A549 (cell line): ENCODE results near the gene SYCP1. TPM values are rescaled to one million over a fixed set of nuclear protein-coding genes. Genes with fewer than 3 reads are reported as not detected.

Experiments
- ATAC-seq, 2 experiments: fragments of 200-7000 bp in 1 of 2; fragments of >200 bp in 1 of 2; cut with Nextera tagmentation in 1 of 2; cut with Tn5 transposase in 1 of 2; 3 replicates each; pipeline versions ENCODE4 v1.8.0 to v1.9.1; 2018 to 2020; ENCODE audit warnings: mild to moderate bottlenecking in 1 of 2, moderate library complexity in 1 of 2
- CTCF ChIA-PET: fragments of 300-600 bp; sonication (Branson Sonifier 250); formaldehyde crosslinking; extraction: SDS; loops from one replicate; lab custom pipeline; 2021; ENCODE audit warnings: antibody characterized with exemption, inconsistent platforms; lab: Yijun Ruan, JAX
- POLR2A ChIA-PET: fragments of 350-600 bp; formaldehyde crosslinking; extraction: SDS; loops from one replicate; lab custom pipeline; 2021; ENCODE audit warnings: antibody characterized with exemption, inconsistent platforms; lab: Yijun Ruan, JAX
- DNase-seq, 2 experiments: peaks; one replicate each; pipeline versions ENCODE4 v3.0.0 to v3.0.0-alpha.2; 2011 to 2016; ENCODE audit warnings: low read depth in 1 of 2, low spot score in 1 of 2
- FAIRE-seq: peaks from 2 replicates; lab custom pipeline; 2011; peaks lifted over from hg19 to GRCh38; lab: Jason Lieb, UNC
- H3K27ac ChIP-seq, 2 experiments: fragments of >200 bp; sonication (Bioruptor Twin); formaldehyde crosslinking; 3 replicates each; pipeline ENCODE4 v1.5.1; 2016 to 2017
- H3K4me1 ChIP-seq: fragments of >200 bp; sonication (Bioruptor Twin); formaldehyde crosslinking; 3 replicates; pipeline ENCODE4 v1.6.1; 2016
- H3K4me2 ChIP-seq: fragments of >200 bp; sonication (Bioruptor Twin); formaldehyde crosslinking; 3 replicates; pipeline ENCODE4 v1.6.1; 2016
- H3K4me3 ChIP-seq: fragments of >200 bp; sonication (Bioruptor Twin); formaldehyde crosslinking; 3 replicates; pipeline ENCODE4 v1.5.1; 2016
- H3K9me3 ChIP-seq: fragments of >200 bp; sonication (Bioruptor Twin); formaldehyde crosslinking; 3 replicates; pipeline ENCODE4 v1.6.1; 2016
- BHLHE40 ChIP-seq: IDR thresholded peaks from 2 replicates; pipeline ENCODE4 v1.6.1; 2012; ENCODE audit warnings: low read depth, low read length, inconsistent platforms
- CEBPB ChIP-seq, 2 experiments: fragments of >200 bp in 1 of 2; sonication (Bioruptor Twin) in 1 of 2; formaldehyde crosslinking in 1 of 2; IDR thresholded peaks; 2 replicates each; pipeline ENCODE4 v1.6.1; 2012 to 2016
- CHD2 ChIP-seq: fragments of 150-350 bp; IDR thresholded peaks from 2 replicates; pipeline ENCODE4 v1.6.1; 2014; ENCODE audit warnings: low read length; ENCODE audit not compliant: partially characterized antibody
- EHF ChIP-seq: fragments of 250-450 bp; sonication (Bioruptor Pico); IDR thresholded peaks from 2 replicates; pipeline ENCODE4 v1.5.0; 2020; ENCODE audit warnings: mild to moderate bottlenecking
- FOSB ChIP-seq: fragments of 250-450 bp; sonication (Bioruptor Pico); IDR thresholded peaks from 2 replicates; pipeline ENCODE4 v1.5.0; 2020; ENCODE audit warnings: mild to moderate bottlenecking, moderate library complexity
- FOSL2 ChIP-seq, 2 experiments: fragments of 450-650 bp in 1 of 2; fragments of >200 bp in 1 of 2; sonication (Bioruptor Twin) in 1 of 2; formaldehyde crosslinking; IDR thresholded peaks; 2 replicates each; pipeline versions ENCODE4 v1.5.0 to v1.6.1; 2016 to 2020; ENCODE audit warnings: mild to moderate bottlenecking in 1 of 2, moderate library complexity in 1 of 2
- FOXS1 ChIP-seq: fragments of 250-450 bp; sonication (Bioruptor Pico); IDR thresholded peaks from 2 replicates; pipeline ENCODE4 v1.5.0; 2020; ENCODE audit warnings: mild to moderate bottlenecking, moderate library complexity
- HEYL ChIP-seq: fragments of 250-450 bp; sonication (Bioruptor Pico); IDR thresholded peaks from 2 replicates; pipeline ENCODE4 v1.8.0; 2021; ENCODE audit warnings: mild to moderate bottlenecking, moderate library complexity
- HOXB5 ChIP-seq: fragments of 250-450 bp; sonication (Bioruptor Pico); IDR thresholded peaks from 2 replicates; pipeline ENCODE4 v1.5.0; 2020; ENCODE audit warnings: mild to moderate bottlenecking, moderate library complexity
- JUN ChIP-seq, 2 experiments: fragments of >200 bp; sonication (Bioruptor Twin); formaldehyde crosslinking; IDR thresholded peaks; 2 replicates in 1 of 2; 3 replicates in 1 of 2; pipeline ENCODE4 v1.6.1; 2016 to 2017
- KDM1A ChIP-seq: fragments of 200-600 bp; sonication (generic); IDR thresholded peaks from 2 replicates; pipeline ENCODE4 v1.6.1; 2016; ENCODE audit warnings: low read depth, mild to moderate bottlenecking
- MAFK ChIP-seq: fragments of 450-650 bp; IDR thresholded peaks from 2 replicates; pipeline ENCODE4 v1.6.1; 2014; ENCODE audit not compliant: partially characterized antibody
- NPAS2 ChIP-seq: fragments of 250-450 bp; sonication (Bioruptor Pico); IDR thresholded peaks from 2 replicates; pipeline ENCODE4 v1.8.0; 2022; ENCODE audit warnings: mild to moderate bottlenecking, moderate library complexity, borderline replicate concordance
- PHF8 ChIP-seq: fragments of 200-600 bp; sonication (generic); IDR thresholded peaks from 2 replicates; pipeline ENCODE4 v1.6.1; 2016; ENCODE audit warnings: low read depth, mild to moderate bottlenecking, antibody characterized with exemption, moderate library complexity, borderline replicate concordance
- POLR2A ChIP-seq: IDR thresholded peaks from 2 replicates; pipeline ENCODE4 v1.6.1; 2012; ENCODE audit warnings: mild to moderate bottlenecking, low read length
- RAD21 ChIP-seq, 2 experiments: fragments of >200 bp in 1 of 2; sonication (Bioruptor Twin) in 1 of 2; formaldehyde crosslinking in 1 of 2; IDR thresholded peaks in 1 of 2; conservative IDR thresholded peaks in 1 of 2; 2 replicates in 1 of 2; 3 replicates in 1 of 2; pipeline ENCODE4 v1.6.1; 2012 to 2018; ENCODE audit warnings: inconsistent platforms in 1 of 2
- RARB ChIP-seq: fragments of 250-450 bp; sonication (Bioruptor Pico); IDR thresholded peaks from 2 replicates; pipeline ENCODE4 v1.8.0; 2021; ENCODE audit warnings: mild to moderate bottlenecking, moderate library complexity
- RNF2 ChIP-seq: fragments of 200-600 bp; sonication (generic); IDR thresholded peaks from 2 replicates; pipeline ENCODE4 v1.6.1; 2016; ENCODE audit warnings: low read depth, mild to moderate bottlenecking, antibody characterized with exemption, moderate library complexity, borderline replicate concordance
- SMC3 ChIP-seq: fragments of >200 bp; sonication (Bioruptor Twin); formaldehyde crosslinking; IDR thresholded peaks from 3 replicates; pipeline ENCODE4 v1.6.1; 2018; ENCODE audit warnings: inconsistent platforms
- TFCP2L1 ChIP-seq: fragments of 250-450 bp; sonication (Bioruptor Pico); IDR thresholded peaks from 2 replicates; pipeline ENCODE4 v1.5.0; 2021; ENCODE audit warnings: mild to moderate bottlenecking
- ZFP36 ChIP-seq: fragments of 450-650 bp; IDR thresholded peaks from 2 replicates; pipeline ENCODE4 v1.6.1; 2014; ENCODE audit warnings: borderline replicate concordance; ENCODE audit not compliant: partially characterized antibody
- ZNF302 ChIP-seq: fragments of 250-450 bp; sonication (Bioruptor Pico); IDR thresholded peaks from 2 replicates; pipeline ENCODE4 v1.9.0; 2021; ENCODE audit warnings: inconsistent platforms, mild to moderate bottlenecking, moderate library complexity
- ZSCAN20 ChIP-seq: fragments of 250-450 bp; sonication (Bioruptor Pico); IDR thresholded peaks from 2 replicates; pipeline ENCODE4 v1.8.0; 2022; ENCODE audit warnings: mild to moderate bottlenecking, moderate library complexity
- WGBS: methylation state at CpG from one replicate; pipeline ENCODE4 v1.1.6; 2017; ENCODE audit errors: missing lambda C conversion rate; 5-methylcytosine and 5-hydroxymethylcytosine counted together
- polyA plus RNA-seq, 4 experiments: library from polyadenylated mRNA; depleted of rRNA in 3 of 4; stranded (reverse); fragments of >200 nt; fragmentation: RNase III in 1 of 4; extraction: RNeasy Plus Mini Kit Qiagen cat#74134 plus additional on column Dnase treatment in 1 of 4; gene quantifications; 2 replicates in 3 of 4; 3 replicates in 1 of 4; pipeline ENCODE4 v1.2.3, GENCODE V29; 2011 to 2017
- TF ChIP-seq, protein P1 (sequence below): IDR thresholded peaks from 2 replicates; pipeline ENCODE4 v1.6.1; 2012
- TF ChIP-seq, protein P2 (sequence below): fragments of 250-450 bp; sonication (Bioruptor Pico); IDR thresholded peaks from 2 replicates; pipeline ENCODE4 v1.5.0; 2021; ENCODE audit warnings: mild to moderate bottlenecking, moderate library complexity, borderline replicate concordance
- TF ChIP-seq, protein P3 (sequence below): fragments of 150-350 bp; IDR thresholded peaks from 2 replicates; pipeline ENCODE4 v1.6.1; 2014; ENCODE audit warnings: low read depth, mild to moderate bottlenecking, low read length
- TF ChIP-seq, protein P4 (sequence below): IDR thresholded peaks from 2 replicates; pipeline ENCODE4 v1.6.1; 2012
- TF ChIP-seq, protein P5 (sequence below): fragments of 200-600 bp; sonication (generic); IDR thresholded peaks from 2 replicates; pipeline ENCODE4 v1.6.1; 2016; ENCODE audit warnings: antibody characterized with exemption, mild to moderate bottlenecking, moderate library complexity

Gene SYCP1
- polyA plus RNA-seq, 2 of the 4 experiments (the other 2 are of a cell fraction), result not detected

DNA sequence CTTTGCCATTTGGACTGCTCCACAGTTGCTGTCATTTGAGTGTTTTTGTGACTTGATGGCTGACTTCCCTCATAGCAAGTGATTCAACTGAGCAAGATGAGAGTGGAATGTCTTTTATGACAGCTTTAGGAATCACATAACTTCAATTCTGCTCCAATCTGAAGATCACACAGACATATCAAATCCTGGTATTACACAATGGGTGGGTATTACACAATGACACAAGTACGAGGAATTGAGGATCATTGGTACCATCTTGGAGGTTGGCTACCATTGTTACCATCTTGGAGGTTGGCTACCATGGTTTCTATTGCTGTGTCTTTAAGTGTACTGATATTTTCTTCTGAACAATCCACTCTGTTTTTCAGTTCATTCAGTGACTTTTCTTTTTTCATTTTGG is 166.5 kb downstream of the SYCP1 start:
- no peak for FAIRE-seq
- POLR2A ChIA-PET, result no interaction called here

DNA sequence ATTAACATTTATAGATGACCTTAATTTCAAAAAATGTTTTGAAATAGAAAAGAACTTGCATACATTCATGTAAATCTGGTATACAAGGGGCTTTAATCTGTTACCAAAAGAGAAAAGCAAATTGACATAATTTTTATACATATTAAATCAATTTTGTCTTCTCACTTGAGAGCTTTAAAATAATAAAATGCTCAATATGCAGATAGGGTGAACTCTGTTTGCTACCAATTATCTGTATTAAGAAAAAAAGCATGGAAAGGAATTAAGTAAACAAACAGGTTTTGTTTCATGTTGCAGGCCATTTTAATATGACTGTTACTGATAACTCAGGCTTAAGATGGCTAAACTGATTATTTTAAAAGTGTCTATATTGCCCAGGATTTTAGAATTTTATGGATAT is 168.9 kb downstream of the SYCP1 start:
- H3K27ac ChIP-seq, result no peak overlapping the region
- H3K9me3 ChIP-seq, result no peaks in the 10 kb centered on the region
- POLR2A ChIA-PET, result no interaction called here
- no peak for DNase-seq
- H3K4me3 ChIP-seq, result no peak overlapping the region
- no peak for ATAC-seq
- no peak overlapping the region for H3K4me2 ChIP-seq
- CTCF ChIA-PET, result no interaction called here
- H3K4me1 ChIP-seq, result no peaks in the 10 kb centered on the region
- TF ChIP-seq EHF (CRISPR knock-in tag) (no peak), ZNF302 (CRISPR knock-in tag) (no peak)
- no peak for FAIRE-seq

More for the DNA sequence above, 166.5 kb downstream of the SYCP1 start:
- 6% methylated on average over 1 of the region's 1 CpG for WGBS
- ATAC-seq (no peak), DNase-seq (no peak)
- CTCF ChIA-PET, result no interaction called here
- Histone ChIP-seq H3K4me1 (no peaks in the 10 kb centered on the region), H3K27ac (no peak overlapping the region), H3K4me3 (no peak overlapping the region), H3K4me2 (no peak overlapping the region), H3K9me3 (no peaks in the 10 kb centered on the region)
- TF ChIP-seq PHF8 (no peak), RAD21 (conservative IDR thresholded peaks at IDR 0.05 in 1 of 2, IDR thresholded peaks at IDR 0.05 in 1 of 2) (no peak), NPAS2 (CRISPR knock-in tag) (no peak), FOSB (CRISPR knock-in tag) (no peak), ZSCAN20 (no peak), HOXB5 (CRISPR knock-in tag) (no peak), JUN (IDR thresholded peaks at IDR 0.05) (no peak), EHF (CRISPR knock-in tag) (no peak), KDM1A (no peak)
- TF ChIP-seq, protein P1, sequence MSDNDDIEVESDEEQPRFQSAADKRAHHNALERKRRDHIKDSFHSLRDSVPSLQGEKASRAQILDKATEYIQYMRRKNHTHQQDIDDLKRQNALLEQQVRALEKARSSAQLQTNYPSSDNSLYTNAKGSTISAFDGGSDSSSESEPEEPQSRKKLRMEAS, result no peak
- TF ChIP-seq, protein P2, sequence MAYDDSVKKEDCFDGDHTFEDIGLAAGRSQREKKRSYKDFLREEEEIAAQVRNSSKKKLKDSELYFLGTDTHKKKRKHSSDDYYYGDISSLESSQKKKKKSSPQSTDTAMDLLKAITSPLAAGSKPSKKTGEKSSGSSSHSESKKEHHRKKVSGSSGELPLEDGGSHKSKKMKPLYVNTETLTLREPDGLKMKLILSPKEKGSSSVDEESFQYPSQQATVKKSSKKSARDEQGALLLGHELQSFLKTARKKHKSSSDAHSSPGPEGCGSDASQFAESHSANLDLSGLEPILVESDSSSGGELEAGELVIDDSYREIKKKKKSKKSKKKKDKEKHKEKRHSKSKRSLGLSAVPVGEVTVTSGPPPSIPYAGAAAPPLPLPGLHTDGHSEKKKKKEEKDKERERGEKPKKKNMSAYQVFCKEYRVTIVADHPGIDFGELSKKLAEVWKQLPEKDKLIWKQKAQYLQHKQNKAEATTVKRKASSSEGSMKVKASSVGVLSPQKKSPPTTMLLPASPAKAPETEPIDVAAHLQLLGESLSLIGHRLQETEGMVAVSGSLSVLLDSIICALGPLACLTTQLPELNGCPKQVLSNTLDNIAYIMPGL (CRISPR knock-in tag), result no peak

DNA sequence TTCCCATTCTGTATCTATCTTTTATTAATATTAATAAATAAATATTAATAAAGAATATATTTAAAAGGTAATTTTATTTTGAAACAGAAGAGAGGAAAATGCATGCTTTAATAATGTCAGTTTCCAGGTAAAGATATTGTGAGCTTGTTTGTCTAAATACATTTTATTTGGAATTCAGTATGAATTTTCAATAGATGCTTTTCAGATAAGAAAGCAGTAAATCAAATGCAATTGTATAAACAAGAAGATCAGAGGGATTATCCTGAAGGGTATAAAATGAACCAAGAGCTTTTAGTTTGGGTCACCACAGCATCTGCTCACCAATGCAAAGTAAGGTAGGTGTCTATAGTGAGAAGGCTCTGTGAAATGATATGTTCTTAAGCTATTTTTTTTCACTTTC is 174.9 kb downstream of the SYCP1 start, which contains the start of gene TSHB:
TSHB (plus strand) TSS at position 301 of the 400 bp plus-strand sequence. CDS start 3,537 bp downstream, outside the sequence.
- Histone ChIP-seq H3K4me1 (no peaks in the 10 kb centered on the region), H3K27ac (no peak within 1 kb of the TSS), H3K9me3 (no peaks in the 10 kb centered on the region), H3K4me3 (no peak within 1 kb of the TSS)
- CTCF ChIA-PET, result interaction anchor here (1.4 kb wide), 1 partner anchor 11 kb away, joined by 3 read pairs; no protein-coding TSS in a partner anchor
- no peak for FAIRE-seq
- POLR2A ChIA-PET, result no interaction called here
- TF ChIP-seq BHLHE40 (no peak), PHF8 (no peak), TFCP2L1 (CRISPR knock-in tag) (no peak), FOSL2 (IDR thresholded peaks at IDR 0.05) (no peak), FOSL2 (CRISPR knock-in tag; IDR thresholded peaks at IDR 0.05) (no peak), CHD2 (no peak), FOXS1 (no peak), ZNF302 (CRISPR knock-in tag) (no peak), POLR2A (no peak), SMC3 (no peak), HEYL (CRISPR knock-in tag) (no peak), RNF2 (no peak), ZFP36 (no peak), MAFK (no peak), RARB (CRISPR knock-in tag) (no peak), CEBPB (IDR thresholded peaks at IDR 0.05) (no peak)
- TF ChIP-seq, protein P3, sequence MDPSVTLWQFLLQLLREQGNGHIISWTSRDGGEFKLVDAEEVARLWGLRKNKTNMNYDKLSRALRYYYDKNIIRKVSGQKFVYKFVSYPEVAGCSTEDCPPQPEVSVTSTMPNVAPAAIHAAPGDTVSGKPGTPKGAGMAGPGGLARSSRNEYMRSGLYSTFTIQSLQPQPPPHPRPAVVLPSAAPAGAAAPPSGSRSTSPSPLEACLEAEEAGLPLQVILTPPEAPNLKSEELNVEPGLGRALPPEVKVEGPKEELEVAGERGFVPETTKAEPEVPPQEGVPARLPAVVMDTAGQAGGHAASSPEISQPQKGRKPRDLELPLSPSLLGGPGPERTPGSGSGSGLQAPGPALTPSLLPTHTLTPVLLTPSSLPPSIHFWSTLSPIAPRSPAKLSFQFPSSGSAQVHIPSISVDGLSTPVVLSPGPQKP, result no peak
- TF ChIP-seq, protein P4, sequence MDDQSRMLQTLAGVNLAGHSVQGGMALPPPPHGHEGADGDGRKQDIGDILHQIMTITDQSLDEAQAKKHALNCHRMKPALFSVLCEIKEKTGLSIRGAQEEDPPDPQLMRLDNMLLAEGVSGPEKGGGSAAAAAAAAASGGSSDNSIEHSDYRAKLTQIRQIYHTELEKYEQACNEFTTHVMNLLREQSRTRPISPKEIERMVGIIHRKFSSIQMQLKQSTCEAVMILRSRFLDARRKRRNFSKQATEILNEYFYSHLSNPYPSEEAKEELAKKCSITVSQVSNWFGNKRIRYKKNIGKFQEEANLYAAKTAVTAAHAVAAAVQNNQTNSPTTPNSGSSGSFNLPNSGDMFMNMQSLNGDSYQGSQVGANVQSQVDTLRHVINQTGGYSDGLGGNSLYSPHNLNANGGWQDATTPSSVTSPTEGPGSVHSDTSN, result no peak
- TF ChIP-seq, protein P5, sequence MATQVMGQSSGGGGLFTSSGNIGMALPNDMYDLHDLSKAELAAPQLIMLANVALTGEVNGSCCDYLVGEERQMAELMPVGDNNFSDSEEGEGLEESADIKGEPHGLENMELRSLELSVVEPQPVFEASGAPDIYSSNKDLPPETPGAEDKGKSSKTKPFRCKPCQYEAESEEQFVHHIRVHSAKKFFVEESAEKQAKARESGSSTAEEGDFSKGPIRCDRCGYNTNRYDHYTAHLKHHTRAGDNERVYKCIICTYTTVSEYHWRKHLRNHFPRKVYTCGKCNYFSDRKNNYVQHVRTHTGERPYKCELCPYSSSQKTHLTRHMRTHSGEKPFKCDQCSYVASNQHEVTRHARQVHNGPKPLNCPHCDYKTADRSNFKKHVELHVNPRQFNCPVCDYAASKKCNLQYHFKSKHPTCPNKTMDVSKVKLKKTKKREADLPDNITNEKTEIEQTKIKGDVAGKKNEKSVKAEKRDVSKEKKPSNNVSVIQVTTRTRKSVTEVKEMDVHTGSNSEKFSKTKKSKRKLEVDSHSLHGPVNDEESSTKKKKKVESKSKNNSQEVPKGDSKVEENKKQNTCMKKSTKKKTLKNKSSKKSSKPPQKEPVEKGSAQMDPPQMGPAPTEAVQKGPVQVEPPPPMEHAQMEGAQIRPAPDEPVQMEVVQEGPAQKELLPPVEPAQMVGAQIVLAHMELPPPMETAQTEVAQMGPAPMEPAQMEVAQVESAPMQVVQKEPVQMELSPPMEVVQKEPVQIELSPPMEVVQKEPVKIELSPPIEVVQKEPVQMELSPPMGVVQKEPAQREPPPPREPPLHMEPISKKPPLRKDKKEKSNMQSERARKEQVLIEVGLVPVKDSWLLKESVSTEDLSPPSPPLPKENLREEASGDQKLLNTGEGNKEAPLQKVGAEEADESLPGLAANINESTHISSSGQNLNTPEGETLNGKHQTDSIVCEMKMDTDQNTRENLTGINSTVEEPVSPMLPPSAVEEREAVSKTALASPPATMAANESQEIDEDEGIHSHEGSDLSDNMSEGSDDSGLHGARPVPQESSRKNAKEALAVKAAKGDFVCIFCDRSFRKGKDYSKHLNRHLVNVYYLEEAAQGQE, result no peak
- TF ChIP-seq, all 56 proteins: peak for 0
- no peak for DNase-seq
- no peak for ATAC-seq
- no peak within 1 kb of the TSS for H3K4me2 ChIP-seq
